GM21825 (cell line): ENCODE results near the gene DLD.
"Not testable (repeated sequence)": the region's sequence is repeated elsewhere in the genome, so short reads cannot be mapped to it uniquely, and the experiment has no call there.

Experiments
- ATAC-seq: cut with Tn5 transposase; IDR thresholded peaks from one replicate; pipeline ENCODE4 v1.9.1; 2021; ENCODE audit warnings: mild to moderate bottlenecking, moderate library complexity; ENCODE audit not compliant: unreplicated experiment

Gene DLD

DNA sequence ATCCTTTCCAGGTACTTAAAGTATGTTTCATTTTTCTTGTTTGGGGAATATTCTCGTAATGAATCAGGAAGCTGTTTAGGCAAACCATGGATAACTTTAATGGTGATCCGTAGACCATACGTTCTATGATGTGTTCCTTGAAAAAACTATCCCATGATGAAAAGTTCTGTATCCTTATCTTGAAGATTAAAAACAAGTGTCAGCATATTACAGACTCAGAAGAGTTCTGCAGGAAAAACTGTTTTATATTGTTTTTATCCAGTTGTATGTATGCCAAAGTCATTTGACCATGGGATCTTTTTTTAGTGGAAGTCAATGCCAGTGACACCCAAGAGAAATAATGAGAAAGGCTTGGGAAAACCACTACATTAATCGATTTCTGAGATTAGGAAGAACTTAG lies 52.0 kb downstream of the DLD start:
- no peak for ATAC-seq

DNA sequence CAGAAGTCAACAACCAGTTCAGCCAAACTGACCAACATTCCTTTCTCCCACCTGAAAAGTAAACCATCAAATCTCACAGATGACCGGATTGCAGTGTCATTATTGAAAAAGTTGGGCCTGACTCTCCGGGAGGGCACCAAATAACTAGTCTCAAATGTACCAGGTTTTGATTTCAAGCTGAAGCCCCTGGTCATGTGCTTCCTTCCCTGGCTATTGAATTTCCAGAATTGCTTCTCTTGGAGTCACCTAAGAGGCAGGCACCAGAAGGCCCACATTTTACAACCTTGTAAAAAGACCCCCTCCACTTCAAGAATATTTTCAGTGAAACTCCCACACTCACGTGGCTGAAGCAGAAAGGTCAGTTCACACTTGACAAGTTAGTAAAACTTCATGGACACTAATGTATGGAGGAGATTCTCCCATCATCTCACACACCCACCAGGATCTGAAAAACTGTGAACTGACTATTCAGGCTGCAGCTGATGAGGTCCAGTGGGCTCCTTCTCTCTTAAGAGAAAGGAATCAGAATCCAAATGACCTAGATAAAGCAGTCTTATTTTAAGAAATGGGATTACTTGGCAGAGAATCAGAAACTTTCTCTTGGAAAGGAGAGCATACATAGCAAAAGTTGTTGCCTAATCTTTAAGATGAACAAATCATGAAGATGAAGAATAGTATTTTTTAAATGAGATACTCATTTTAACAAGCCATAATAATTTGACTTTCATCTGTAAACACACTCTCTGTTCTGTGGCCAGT lies 53.6 kb downstream of the DLD start:
- no peak for ATAC-seq

DNA sequence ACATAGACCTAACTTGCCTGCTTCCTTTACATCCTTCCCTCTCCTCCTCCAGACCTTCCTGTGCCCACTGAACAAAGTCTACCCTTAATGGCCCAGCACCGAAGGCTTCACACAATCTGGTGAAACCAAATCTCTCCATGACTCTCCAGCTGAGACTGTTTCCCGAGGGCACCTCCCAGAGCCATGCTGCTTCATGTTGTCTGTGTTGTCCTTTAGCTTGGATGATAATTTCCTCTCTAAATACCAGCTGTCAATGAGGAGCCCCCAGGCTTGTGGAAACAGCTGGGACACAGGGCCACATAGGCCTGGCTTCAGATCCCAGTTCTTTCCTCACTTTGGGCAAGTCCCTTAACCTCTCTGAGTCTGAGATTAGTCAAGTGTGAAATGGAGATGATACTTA lies 54.3 kb downstream of the DLD start:
- ATAC-seq, result no peak

DNA sequence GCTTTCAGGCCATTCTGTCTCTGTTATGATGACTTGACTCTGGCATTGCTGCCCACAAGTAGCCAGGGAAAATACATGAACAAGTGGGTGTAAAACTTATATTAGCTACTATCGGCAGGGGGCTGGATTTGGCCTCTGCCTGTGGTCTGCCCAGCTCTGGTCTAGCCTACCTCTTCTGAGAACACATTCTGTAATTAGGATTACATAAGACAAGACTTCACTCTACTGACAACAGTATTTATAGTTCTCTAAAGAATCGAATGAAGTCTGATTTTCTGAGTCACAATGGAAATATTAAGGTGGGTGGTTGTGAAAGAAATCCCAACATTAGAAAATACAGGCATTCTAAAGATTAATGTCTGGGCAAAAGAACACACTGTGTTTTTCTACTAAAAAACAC lies 55.5 kb downstream of the DLD start:
- no peak for ATAC-seq

DNA sequence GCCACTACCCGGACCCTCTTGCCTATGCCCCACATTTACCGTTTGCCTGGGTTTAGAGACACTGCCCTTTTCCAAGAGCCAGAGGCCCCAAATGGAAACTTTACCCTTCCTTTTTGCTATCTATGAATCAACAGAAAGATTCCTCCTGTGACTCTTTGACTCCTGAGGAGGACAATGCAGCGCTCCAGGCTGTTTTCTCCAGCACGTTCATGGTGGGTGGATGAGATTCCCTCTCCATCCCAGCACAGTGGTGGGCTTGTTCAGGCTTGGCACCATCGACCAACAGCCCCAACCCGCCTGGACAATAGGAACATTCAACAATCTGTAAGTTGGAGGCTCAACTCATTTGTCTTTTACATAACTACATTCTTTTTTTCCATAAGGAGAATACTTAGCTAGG lies 55.9 kb downstream of the DLD start:
- ATAC-seq, result no peak

DNA sequence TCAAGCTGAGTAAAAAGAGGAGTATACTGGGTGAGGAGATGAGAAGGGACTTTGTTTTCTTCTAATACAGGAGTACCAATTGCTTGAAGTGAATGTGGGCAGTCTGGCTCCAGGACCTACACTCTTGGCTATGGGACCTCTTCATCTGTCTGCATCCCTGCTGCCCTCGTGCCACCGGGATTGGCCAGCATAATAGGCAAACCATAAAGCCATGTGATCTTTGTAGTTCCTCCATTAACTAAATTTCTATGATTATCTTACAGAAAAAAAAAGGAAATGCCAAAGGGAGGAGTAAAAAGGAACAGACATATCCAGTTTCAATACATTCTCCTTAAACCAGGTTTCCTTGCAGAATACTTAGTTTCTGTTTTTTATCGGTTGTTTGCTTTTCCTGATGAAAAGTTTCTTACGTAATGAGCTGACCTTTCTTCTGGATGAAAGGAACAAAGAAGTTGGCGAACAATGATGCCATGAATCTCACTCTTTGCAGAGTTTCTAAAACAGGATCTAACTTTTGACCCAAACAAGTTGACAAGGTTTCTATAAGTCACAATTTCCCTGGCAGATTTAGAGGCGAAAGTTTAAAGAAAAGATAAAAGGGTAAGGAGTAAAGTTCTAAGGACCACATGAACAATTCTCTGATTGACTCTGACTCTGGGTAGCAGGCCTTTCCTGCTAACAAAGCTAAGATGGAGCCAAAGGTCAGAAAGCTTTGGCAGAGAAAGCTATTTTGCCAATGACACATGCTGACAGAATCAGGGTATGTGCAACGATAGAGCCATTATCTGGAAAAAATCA lies 57.9 kb downstream of the DLD start:
- ATAC-seq, result no peak

DNA sequence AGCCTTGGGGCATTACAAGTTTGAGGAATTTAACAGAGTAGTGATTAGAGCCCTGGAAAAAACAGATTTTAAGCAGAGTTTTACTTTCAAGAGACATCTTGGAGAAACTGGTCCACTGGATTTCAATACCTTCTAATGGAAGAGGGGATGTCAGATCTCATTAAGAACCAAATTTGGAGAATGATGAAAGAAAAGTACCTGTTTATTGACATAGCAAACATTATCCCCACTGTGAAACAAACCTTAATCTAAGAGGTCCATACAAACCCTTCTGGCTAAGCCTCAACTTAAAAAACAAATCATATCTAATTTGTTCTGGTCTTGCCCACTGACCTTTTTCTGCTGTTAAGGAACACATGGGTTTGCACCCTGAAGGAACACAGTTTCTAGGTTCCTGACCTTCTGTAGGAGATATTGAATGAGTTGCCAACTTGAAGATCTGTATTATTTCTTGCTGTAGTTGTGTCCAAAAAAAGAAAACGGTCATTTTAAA lies 58.5 kb downstream of the DLD start:
- ATAC-seq, result no peak

DNA sequence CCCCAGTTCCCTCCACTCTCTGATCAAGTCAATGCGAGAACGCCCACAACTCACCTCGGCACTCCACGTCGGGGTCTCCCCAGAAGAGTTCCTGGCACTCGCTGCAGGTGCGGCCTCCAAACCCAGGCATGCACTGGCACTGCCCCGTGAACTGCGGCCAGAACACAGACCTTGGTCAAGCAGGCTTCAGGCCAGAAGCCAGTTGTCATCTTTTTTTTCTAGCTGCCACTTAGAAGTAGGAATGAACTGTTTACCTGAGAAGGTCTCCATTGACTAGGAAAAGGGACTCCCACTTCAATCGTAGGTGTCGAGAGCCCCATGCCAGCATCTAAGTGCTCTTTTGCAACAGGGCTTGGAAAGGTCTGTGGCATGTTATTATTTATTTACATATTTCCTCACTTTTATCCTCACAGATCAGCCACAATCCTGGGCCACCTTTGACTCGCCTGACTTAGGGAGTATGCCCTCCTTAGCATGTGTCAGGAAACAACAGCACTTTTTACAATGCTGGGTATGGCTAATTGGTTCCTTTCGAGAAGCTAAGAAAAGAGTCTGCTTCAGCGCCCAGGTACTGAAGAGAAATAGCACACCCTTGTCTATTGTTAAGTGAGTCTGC lies 60.3 kb downstream of the DLD start:
- no peak for ATAC-seq

DNA sequence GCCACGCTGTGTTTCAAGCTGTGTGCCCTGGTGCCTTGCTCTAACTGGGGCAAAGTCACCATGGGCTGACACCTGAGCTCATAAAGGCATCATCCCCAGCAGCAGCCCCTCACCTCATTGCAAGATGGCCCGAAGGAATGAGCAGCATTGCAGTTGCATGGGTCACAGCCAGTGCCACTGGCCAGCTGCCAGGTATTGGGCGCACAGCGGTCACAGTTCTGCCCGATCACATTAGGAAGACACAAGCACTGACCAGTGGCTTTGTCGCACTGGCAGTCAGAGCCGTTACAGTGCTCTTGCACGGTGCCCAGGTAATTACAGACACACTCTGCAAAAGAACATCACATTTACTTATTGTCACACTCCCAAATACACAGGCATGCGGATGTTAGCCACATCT lies 60.9 kb downstream of the DLD start:
- no peak for ATAC-seq

DNA sequence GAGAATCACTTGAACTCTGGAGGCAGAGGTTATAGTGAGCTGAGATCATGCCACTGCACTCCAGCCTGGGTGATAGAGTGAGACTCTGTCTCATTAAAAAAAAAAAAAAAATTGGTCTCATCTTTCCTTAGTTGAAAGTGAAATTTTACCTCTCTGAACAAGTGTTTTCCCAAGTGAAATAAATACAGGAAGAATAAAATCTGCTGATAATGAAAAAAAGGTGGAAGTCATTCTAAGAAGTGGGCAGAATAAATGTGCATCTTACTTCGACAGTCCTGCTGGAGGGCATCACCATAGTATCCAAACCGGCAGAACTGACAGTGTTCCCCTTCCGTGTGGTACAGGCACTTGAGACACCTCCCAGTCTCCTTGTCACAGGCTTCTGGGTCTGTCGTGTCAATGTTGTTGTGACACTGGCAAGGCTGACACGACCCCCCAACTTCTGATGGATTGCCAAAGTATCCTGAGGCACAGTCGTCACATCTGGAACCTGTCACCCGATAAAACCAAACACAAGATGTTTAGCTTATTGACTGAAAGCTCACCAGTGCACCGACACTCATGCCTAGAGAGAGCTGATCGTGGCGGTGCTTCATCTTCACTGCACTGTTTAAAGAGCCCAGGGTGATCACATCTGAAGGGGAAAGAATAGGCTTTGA lies 62.4 kb downstream of the DLD start:
- no peak for ATAC-seq

DNA sequence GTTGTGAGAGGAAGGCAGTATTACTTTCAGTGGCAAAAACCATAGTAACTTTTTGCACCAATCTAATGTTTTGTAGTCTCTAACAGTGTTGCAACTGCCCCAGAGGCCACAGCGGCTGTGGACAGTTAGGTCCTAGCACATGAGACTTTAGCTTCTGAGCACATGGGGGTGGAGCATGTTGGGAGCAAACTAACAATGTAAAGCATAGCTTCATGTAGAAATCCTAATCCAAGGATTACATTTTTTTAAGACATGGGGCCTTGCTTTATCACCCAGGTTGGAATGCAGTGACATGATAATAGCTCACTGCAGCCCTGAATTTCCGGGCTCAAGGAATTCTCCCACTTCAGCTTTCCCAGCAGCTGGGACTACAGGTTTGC lies 62.9 kb downstream of the DLD start:
- no peak for ATAC-seq

DNA sequence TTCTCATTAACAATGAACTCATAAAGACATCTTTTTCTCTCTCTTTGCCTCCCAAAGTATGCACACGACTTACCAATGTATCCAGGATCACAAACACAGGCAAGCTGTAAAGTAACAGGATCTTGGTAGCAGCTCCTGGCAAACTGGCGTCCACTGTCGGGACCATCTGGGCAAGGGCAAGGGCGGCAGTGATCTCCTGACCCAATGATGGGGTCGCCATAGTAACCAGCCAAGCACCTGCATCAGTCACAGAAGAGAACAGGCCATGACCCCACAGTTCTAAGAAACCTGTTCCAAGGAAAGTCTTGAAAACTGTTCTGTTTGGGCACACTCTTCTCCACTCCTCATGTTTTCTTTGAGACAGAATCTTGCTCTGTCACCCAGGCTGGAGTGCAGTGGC lies 64.4 kb downstream of the DLD start:
- no peak for ATAC-seq

DNA sequence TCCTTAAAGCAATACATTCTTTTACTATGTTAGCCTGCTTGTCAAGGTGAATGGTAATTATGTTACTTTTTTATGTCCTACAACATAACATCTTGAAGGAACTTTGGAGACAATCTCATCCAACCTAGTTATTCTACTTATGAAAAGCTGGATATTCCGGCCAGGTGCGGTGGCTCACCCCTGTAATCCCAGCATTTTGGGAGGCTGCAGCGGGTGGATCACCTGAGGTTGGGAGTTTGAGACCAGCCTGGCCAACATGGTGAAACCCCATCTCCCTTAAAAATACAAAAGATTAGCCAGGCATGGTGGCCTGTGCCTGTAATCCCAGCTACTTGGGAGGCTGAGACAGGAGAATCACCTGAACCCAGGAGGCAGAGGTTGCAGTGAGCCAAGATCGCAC lies 66.0 kb downstream of the DLD start:
- not testable (repeated sequence) for ATAC-seq

DNA sequence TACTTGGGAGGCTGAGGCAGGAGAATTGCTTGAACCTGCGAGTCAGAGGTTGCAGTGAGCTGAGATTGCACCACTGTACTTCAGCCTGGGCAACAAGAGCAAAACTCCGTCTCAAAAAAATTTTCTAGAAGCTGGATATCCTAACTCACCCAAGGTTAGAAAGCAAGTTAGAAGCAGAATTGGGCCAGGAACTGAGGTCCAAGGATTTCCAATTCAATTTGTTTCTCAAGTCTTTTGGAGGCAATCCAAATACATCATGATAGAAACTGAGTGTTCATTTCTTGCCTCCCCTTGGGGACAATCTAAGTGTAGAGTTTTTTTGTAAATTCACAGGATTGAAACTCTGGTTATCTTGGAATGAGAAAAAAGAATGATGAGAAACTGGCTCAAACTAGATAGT lies 66.5 kb downstream of the DLD start:
- ATAC-seq, result no peak

DNA sequence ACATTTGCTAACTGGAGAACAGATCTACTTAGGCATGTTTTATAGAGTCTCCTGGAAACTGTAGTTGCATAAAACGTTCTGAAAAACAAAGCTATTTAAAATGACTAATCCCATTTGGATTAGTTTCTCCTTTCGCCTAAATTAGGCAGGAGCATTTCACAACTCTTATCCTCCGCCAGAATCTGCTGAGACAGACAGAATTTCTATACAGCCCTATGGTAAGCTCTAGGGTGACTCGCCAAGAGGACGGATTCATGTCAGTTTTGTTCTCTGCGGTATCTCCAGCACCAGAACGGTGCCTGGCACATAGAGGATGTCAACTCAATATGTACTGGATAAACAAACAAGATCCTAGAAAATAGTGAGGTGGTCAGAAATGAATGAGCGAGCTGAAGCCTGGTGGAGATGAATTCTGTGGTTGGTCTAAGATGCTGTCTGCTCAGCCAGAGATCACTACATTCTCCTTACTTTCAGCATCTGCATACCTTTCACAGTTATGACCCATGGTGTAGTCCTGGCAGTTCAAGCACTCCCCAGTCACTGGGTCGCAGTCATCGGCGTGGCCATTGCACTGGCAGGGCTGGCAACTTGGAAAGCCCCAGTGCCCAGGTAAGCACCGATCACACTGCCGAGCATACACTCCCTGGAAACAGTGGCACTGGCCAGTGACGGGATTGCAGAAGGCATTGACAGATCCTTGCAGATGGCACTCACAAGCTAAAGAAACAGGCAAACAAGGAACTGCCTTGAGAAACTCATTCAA lies 68.0 kb downstream of the DLD start:
- no peak for ATAC-seq

DNA sequence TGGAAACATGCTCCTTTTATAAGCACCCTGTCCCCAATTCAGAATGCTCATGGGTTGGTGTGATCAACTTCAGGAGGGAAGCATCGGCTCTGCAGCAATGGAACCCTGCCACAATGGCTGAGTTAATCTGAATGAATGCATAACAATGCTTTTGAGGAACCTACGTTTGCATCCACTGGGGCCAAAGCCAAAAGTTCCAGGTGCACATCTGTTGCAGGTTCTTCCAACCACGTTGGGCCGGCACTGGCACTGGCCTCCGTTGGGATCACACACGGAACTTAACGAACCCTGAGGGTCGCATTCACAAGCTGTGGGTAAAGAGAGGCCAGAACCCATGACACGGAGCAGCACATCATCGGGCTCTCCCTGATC lies 68.5 kb downstream of the DLD start:
- no peak for ATAC-seq

DNA sequence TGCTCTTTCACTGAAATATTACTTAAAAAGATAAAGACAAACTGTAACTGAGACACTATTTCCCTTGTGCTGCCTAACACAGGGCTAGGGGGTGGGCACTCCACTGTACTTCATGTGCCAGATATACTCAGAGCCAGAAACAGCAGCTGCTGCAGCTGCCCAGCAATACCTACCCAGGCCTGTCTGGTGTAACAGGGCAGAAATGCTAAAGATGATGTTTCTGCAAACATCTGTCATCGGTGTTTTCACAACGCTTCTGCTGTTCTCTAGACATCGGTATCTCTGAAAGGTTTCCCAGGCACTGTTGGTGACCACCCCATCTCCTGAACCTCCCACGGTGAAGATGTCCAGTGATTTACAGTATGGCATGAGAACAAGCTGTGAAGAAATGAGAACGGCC lies 69.3 kb downstream of the DLD start:
- ATAC-seq, result no peak

DNA sequence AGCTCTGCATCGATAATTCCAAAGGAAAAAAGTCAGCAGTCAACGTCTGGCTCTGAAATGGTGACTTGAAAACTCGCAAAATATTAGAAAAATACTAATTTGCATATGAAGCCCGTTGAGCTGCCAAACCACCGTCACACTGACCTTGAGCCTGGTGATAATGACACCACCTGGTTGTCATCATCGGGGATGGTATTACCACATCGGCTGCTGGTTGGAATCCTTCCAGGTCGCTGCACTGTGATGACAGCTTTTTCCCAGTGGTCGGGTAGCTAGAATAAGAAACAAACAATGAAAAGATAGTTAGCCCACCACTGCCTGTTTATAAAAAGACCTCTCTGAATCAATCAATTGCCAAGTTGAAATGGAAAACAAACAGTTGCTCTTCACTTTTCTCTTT lies 70.4 kb downstream of the DLD start:
- ATAC-seq, result no peak

DNA sequence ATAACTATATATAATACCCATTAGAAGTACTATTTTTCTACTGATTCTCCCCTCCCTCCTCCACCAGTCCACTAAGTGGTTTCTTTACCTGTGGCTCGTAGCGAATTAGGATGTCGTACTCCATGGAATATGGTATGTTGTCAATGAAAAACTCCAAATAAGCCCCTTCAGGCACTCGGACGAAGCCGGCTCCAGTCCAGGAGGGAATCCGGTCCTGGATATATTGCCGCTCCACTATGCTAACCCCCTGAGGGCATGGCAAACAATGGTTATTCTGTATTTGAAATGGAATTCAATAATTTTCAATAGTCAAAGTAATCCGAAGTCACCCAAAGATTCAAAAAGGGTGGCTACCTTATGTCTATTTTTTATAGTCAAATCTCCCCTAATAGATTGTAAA lies 71.8 kb downstream of the DLD start:
- no peak for ATAC-seq

DNA sequence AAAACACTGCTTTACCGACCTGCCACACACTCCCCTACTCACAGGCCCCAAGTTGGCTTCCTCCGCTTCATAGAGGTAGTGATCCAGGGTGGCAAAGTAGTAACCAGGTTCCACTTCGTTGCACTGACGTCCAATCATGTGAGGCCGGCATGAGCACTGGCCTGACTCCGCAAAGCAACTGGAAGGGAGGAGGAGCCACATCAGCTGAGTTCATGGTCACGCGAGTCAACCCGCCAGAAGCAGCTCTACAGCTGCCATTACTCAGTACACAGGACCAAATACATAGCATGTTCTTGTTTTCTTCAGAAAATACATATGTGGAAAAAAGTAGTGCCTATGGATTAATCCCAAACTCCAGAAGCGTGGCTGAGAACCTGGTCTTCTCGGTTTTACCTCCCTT lies 73.5 kb downstream of the DLD start:
- ATAC-seq, result no peak

DNA sequence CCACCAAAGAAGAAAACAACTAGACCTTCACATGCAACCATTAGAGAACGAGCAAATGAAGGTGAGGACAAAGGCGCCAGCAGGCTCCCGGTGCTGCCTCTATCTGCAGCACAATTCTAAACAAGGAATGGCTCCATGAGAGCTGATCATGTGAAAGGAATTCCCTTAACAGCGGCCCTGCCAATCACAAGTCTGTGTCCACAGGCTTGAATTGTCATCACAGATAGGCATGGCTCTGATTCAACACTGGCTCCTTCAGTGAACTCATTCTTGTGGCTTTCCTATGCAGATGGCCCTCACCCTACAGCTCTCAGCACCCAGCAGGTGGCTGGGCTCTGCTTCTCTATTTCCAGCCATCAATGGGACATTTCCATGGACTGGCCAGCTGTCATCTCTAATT lies 75.7 kb downstream of the DLD start:
- ATAC-seq, result no peak
